ENCODE measurements around the gene F2. TPM values are rescaled to one million over a fixed set of nuclear protein-coding genes. Genes with fewer than 3 reads are reported as not detected.
A peak's percentile ranks its signal among the peaks of the same experiment; 100 is the strongest.

F2 gene
- polyA plus RNA-seq, 1 experiment, result not detected

GRCh38 chr11:46692450-46692849 lies 26.6 kb upstream of the F2 start:
- H3K27me3 ChIP-seq (ENCODE audit: control insufficient read depth, insufficient read depth, low read length), result no peaks in the 10 kb centered on the region
- no peaks in the 10 kb centered on the region for H3K9me3 ChIP-seq (ENCODE audit: control insufficient read depth, insufficient read depth, low read length)
- TF ChIP-seq CTCF (IDR thresholded peaks at IDR 0.05; ENCODE audit: low read depth, low read length), result no peak
- ChIA-PET CTCF (no interaction called here), POLR2A (interaction anchor here (0.6 to 0.8 kb wide), 2 partner anchors 8 to 155 kb away, joined by 3 to 8 read pairs; no protein-coding TSS in a partner anchor)
- no peak for DNase-seq (ENCODE audit: low read depth, low spot score)
- no peak overlapping the region for H3K4me3 ChIP-seq (ENCODE audit: low read depth, low read length)
- no peak overlapping the region for H3K27ac ChIP-seq (ENCODE audit: low read depth, low read length)

GRCh38 chr11:46693597-46694012 lies 25.4 kb upstream of the F2 start:
- CTCF ChIA-PET, result no interaction called here
- Histone ChIP-seq H3K4me3 (ENCODE audit: low read depth, low read length) (no peak overlapping the region), H3K27me3 (ENCODE audit: control insufficient read depth, insufficient read depth, low read length) (no peaks in the 10 kb centered on the region), H3K9me3 (ENCODE audit: control insufficient read depth, insufficient read depth, low read length) (no peaks in the 10 kb centered on the region), H3K27ac (ENCODE audit: low read depth, low read length) (no peak overlapping the region)
- TF ChIP-seq CTCF (IDR thresholded peaks at IDR 0.05; ENCODE audit: low read depth, low read length), result no peak
- no peak for DNase-seq (ENCODE audit: low read depth, low spot score)
- POLR2A ChIA-PET, result no interaction called here

GRCh38 chr11:46694072-46694471 lies 24.9 kb upstream of the F2 start:
- Histone ChIP-seq H3K4me3 (ENCODE audit: low read depth, low read length) (no peak overlapping the region), H3K27me3 (ENCODE audit: control insufficient read depth, insufficient read depth, low read length) (no peaks in the 10 kb centered on the region), H3K27ac (ENCODE audit: low read depth, low read length) (peak overlapping the region; percentile 21), H3K9me3 (ENCODE audit: control insufficient read depth, insufficient read depth, low read length) (no peaks in the 10 kb centered on the region)
- CTCF ChIA-PET, result interaction anchor here (0.7 kb wide), 1 partner anchor 204 kb away, joined by 5 read pairs; no protein-coding TSS in a partner anchor
- POLR2A ChIA-PET, result no interaction called here
- TF ChIP-seq CTCF (IDR thresholded peaks at IDR 0.05; ENCODE audit: low read depth, low read length), result no peak
- no peak for DNase-seq (ENCODE audit: low read depth, low spot score)

DNA sequence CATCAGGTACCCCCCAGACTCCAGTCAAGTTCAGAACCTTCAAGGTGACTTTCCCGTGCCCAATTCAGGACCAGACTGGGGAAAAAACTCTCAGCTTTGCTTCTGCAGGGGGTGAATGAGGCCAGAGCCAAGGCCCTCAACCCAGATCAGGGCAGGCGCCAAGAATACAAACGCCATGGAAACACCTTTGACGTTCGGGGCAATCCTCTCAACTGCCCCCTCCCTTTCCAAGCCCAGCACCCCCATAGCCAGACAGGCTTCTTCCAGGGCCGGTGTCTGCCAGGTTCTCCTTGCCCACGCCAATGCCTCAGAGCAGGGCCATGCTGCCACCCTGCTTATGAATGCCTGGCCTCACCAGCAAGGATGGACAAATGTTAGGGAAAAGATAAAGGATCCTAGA lies 24.4 kb upstream of the F2 start:
- H3K27me3 ChIP-seq (ENCODE audit: control insufficient read depth, insufficient read depth, low read length), result no peaks in the 10 kb centered on the region
- no peak for TF ChIP-seq CTCF (IDR thresholded peaks at IDR 0.05; ENCODE audit: low read depth, low read length)
- no peak for DNase-seq (ENCODE audit: low read depth, low spot score)
- ChIA-PET POLR2A (no interaction called here), CTCF (interaction anchor here (0.7 kb wide), 1 partner anchor 204 kb away, joined by 5 read pairs; no protein-coding TSS in a partner anchor)
- no peak overlapping the region for H3K27ac ChIP-seq (ENCODE audit: low read depth, low read length)
- H3K9me3 ChIP-seq (ENCODE audit: control insufficient read depth, insufficient read depth, low read length), result no peaks in the 10 kb centered on the region
- H3K4me3 ChIP-seq (ENCODE audit: low read depth, low read length), result no peak overlapping the region

DNA sequence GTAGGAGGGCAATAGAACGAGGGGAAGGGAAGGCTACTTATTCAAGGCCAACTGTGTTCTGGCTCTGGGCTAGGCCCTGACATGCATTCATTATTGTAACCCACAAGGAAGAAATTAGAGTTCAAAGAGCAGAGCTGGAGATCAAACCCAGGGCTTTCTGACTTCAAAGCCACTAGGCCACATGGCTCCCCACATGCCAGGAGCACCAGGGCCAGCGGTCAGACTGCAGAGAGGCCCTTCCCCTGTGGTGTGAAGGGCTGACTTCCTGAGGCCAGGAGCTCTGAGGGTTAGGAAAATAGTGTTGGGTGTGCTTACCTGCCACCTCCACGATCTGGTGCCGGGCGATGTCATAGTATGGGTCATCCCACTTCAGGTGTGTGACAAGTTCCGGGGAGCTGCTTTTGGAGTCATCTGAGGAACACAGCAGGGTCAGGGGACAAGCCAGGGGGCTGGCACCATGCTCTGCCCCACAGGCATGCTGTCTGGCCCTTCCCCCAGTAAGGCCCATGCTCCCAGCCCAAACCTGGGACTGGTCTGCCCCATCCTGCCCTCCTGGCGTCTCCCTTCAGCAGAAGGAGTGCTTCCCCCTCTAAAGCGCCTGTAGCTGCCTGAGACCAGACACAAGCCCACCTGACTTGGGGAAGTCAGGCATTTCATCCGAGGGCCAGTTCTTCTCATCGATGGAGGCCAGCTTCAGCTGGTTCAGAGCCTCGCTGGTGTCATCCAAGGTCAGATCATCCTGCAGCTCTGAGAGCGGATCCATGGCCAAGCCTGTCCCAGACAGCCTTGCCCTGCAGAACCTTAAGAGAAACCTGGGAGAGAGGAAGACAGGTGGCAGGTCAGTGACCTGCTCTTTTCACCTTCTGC lies 23.4 kb upstream of the F2 start:
- Histone ChIP-seq H3K4me3 (ENCODE audit: low read depth, low read length) (no peak overlapping the region), H3K27me3 (ENCODE audit: control insufficient read depth, insufficient read depth, low read length) (no peaks in the 10 kb centered on the region), H3K9me3 (ENCODE audit: control insufficient read depth, insufficient read depth, low read length) (no peaks in the 10 kb centered on the region), H3K27ac (ENCODE audit: low read depth, low read length) (no peak overlapping the region)
- ChIA-PET CTCF (interaction anchor here (0.5 kb wide), 1 partner anchor 11 kb away, joined by 3 read pairs; no protein-coding TSS in a partner anchor), POLR2A (interaction anchor here (1.6 kb wide), 1 partner anchor 8 kb away, joined by 4 read pairs; no protein-coding TSS in a partner anchor)
- TF ChIP-seq CTCF (IDR thresholded peaks at IDR 0.05; ENCODE audit: low read depth, low read length), result no peak
- no peak for DNase-seq (ENCODE audit: low read depth, low spot score)
